WTC11 (cell line): ENCODE data around the gene SPX.

ENCODE experiments used
- CTCF ChIP-seq: fragments of 200-600 bp; IDR thresholded peaks from 2 replicates; pipeline ENCODE4 v1.8.0; 2022; ENCODE audit warnings: antibody characterized with exemption
- E2F4 ChIP-seq: sonication (generic); formaldehyde crosslinking; IDR thresholded peaks from 2 replicates; pipeline ENCODE4 v1.8.1; 2022; ENCODE audit warnings: low read depth, mild to moderate bottlenecking, moderate library complexity, missing genetic modification reagents, borderline replicate concordance
- HMGXB4 ChIP-seq: sonication (generic); formaldehyde crosslinking; IDR thresholded peaks from 2 replicates; pipeline ENCODE4 v1.8.1; 2023; ENCODE audit warnings: mild to moderate bottlenecking, moderate library complexity, missing genetic modification reagents
- JUN ChIP-seq: sonication (generic); formaldehyde crosslinking; IDR thresholded peaks from 2 replicates; pipeline ENCODE4 v1.8.0; 2023; ENCODE audit warnings: mild to moderate bottlenecking, missing genetic modification reagents
- MAX ChIP-seq: sonication (generic); formaldehyde crosslinking; IDR thresholded peaks from 2 replicates; pipeline ENCODE4 v1.8.0; 2022; ENCODE audit warnings: mild to moderate bottlenecking, missing genetic modification reagents
- STAT6 ChIP-seq: sonication (generic); formaldehyde crosslinking; conservative IDR thresholded peaks from 2 replicates; pipeline ENCODE4 v1.8.1; 2023; ENCODE audit warnings: mild to moderate bottlenecking, low read depth, missing genetic modification reagents, moderate library complexity

- TF ChIP-seq MAX (CRISPR knock-in tag), result no peak
- TF ChIP-seq HMGXB4 (CRISPR knock-in tag), result no peak
- no peak for TF ChIP-seq CTCF
- no peak for TF ChIP-seq E2F4 (CRISPR knock-in tag)
- TF ChIP-seq STAT6 (CRISPR knock-in tag), result no peak
- TF ChIP-seq JUN, result no peak
Measured at GRCh38 chr12:21566907-21567394, 40.9 kb downstream of the SPX start.
